Epithelial cell of esophagus (primary cell): ENCODE results near the gene ALKAL2.

Experiments used
- DNase-seq: peaks from one replicate; pipeline ENCODE4 v3.0.0; 2010; ENCODE audit warnings: low read depth
- H3K4me3 ChIP-seq: 2 replicates; pipeline ENCODE4 v1.5.1; 2011; ENCODE audit warnings: mild to moderate bottlenecking, low read length, control low read depth
- CTCF ChIP-seq: IDR thresholded peaks from 2 replicates; pipeline ENCODE4 v1.5.1; 2011; ENCODE audit warnings: low read depth, mild to moderate bottlenecking, low read length, control low read depth, inconsistent platforms; ENCODE audit not compliant: insufficient read depth; ENCODE audit errors: missing control alignments

The ALKAL2 gene

GRCh38 chr2:279366-279765 lies 8.5 kb downstream of the ALKAL2 start:
- no peak for DNase-seq
- TF ChIP-seq CTCF, result no peak

DNA sequence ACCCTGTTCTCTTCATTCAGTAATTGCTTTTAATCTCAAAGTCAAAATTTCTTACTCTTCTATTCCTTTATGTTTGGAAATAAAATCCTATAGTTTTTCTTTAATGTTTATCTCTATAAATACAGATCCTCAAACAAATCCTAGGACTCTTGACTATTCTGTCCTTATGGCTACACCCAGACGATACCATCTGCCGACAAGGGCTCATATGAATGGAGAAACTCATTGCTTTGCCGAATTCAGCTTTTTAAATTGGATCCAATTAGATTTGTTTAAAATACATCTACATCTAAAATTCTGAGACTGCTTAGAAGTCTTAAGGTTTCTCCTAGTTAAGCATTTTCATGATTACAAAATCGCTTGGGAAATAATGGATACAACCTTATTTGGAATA lies 9.0 kb downstream of the ALKAL2 start:
- no peak for TF ChIP-seq CTCF
- H3K4me3 ChIP-seq, result no peak overlapping the region
- no peak for DNase-seq

More at GRCh38 chr2:279366-279765, 8.5 kb downstream of the ALKAL2 start:
- H3K4me3 ChIP-seq, result no peak overlapping the region

DNA sequence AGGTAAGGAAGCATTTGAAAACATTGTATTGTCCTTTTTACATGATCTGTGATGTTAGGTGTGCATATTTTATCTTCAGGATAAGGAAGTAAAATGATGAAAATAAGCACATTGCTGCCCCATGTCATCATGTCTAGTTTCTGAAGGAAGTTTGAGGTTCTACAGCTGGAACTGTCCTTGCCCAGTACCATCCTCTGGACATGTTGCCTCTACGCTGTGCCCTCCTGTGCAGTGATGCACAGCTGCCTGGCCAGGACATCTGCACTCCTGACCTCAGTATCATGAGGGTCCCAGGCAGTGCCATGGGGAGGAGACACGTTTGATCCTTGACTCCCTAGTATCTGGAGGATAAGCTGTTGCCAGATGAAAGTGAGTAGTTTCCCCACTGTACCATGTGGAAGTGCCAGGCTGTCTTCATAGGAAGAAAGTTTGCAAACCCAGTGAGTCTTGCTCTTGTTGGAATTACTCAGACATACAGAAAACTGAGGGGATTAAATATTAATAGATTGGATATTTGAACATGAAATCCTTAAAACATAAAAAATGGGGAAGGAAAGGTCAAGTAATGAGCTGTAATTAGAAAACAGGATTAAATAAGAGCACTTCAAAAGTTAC lies 9.5 kb downstream of the ALKAL2 start:
- H3K4me3 ChIP-seq, result no peak overlapping the region
- no peak for TF ChIP-seq CTCF
- DNase-seq, result no peak

GRCh38 chr2:275466-275865 lies 12.4 kb downstream of the ALKAL2 start:
- no peak for TF ChIP-seq CTCF
- no peak for DNase-seq
- H3K4me3 ChIP-seq, result no peak overlapping the region

DNA sequence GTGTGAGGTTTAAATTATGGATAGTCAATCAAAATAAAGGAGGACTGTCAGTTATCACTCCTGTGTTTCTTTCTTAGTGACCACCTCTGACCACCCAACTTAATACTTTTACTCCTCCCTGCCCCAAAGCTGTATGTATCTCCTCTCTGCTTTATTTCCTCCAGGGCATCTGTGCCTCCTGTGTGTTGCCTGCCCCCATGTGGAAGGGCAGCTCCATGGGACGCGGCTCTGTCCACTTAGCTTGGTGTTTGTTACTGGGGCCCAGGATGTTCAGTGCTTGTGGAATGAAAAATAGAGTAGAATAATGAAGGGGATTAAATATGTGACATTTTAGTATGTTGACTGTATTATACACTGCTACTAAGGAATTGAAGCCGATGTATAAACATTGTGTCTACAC lies 13.4 kb downstream of the ALKAL2 start:
- no peak overlapping the region for H3K4me3 ChIP-seq
- no peak for DNase-seq
- no peak for TF ChIP-seq CTCF

DNA sequence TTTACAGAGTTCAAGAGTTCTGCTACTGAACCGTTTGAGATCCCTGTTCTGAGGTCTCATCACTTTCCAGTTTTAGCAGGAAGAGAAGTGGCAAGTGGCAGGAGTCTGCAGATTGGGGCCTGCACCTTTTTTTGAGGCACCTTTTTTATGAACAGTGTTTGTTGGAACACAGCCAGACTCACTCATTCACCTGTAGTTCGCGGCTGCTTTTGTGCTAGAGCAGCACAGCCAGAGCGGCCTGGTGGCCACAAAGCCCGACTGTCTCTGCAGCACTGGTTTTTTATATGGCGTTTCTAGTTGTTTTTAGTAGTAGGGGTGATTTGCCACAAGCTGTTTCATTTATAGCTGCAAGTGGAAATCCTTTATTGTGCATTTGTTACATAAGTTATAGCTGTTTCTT lies 14.6 kb downstream of the ALKAL2 start:
- peak; percentile 25 for DNase-seq
- TF ChIP-seq CTCF, result no peak
- no peak overlapping the region for H3K4me3 ChIP-seq

- no peak for TF ChIP-seq CTCF
- no peak for DNase-seq
Measured at GRCh38 chr2:271917-272316, 16.0 kb downstream of the ALKAL2 start.

More at GRCh38 chr2:271917-272316, 16.0 kb downstream of the ALKAL2 start:
- H3K4me3 ChIP-seq, result no peak overlapping the region
